IMR-90 (cell line): ENCODE results near the gene RELN. TPM values are rescaled to one million over a fixed set of nuclear protein-coding genes. Genes with fewer than 3 reads are reported as not detected.
A peak's percentile ranks its signal among the peaks of the same experiment; 100 is the strongest.

Experiments used
- ATAC-seq: fragments of 200-7000 bp; cut with Tn5 transposase; 2 replicates; pipeline ENCODE4 v1.9.1; 2020; ENCODE audit warnings: low read depth, mild to moderate bottlenecking, moderate library complexity
- BruUV-seq: library from RNA; stranded (reverse); fragments of 400-500 nt; replicated peaks from 2 replicates; lab custom pipeline; 2021; lab: Mats Ljungman, UMichigan
- CTCF ChIA-PET: fragments of 300-600 bp; formaldehyde crosslinking; extraction: SDS; loops from one replicate; lab custom pipeline; 2021; ENCODE audit warnings: antibody characterized with exemption; lab: Yijun Ruan, JAX
- POLR2A ChIA-PET: fragments of 300-600 bp; sonication (Branson Sonifier 250); formaldehyde crosslinking; loops from one replicate; lab custom pipeline; 2022; ENCODE audit warnings: antibody characterized with exemption; ENCODE audit not compliant: unreplicated experiment; lab: Charles Lee
- DNase-seq: peaks from one replicate; pipeline ENCODE4 v3.0.0; 2013
- H2AFZ ChIP-seq: replicated peaks from 2 replicates; pipeline ENCODE3; 2013; ENCODE audit warnings: low read length, mild to moderate bottlenecking; ENCODE audit not compliant: poor library complexity
- H2AK5ac ChIP-seq: 2 replicates; pipeline ENCODE4 v1.6.1; 2013; ENCODE audit warnings: low read depth, low read length, inconsistent platforms
- H2AK9ac ChIP-seq: replicated peaks from 2 replicates; pipeline ENCODE3; 2013; ENCODE audit warnings: mild to moderate bottlenecking, low read depth, low read length, moderate library complexity; ENCODE audit not compliant: poor library complexity
- H2BK120ac ChIP-seq: 2 replicates; pipeline ENCODE4 v1.6.1; 2013; ENCODE audit warnings: low read depth, low read length, inconsistent platforms
- H2BK15ac ChIP-seq: 3 replicates; pipeline ENCODE4 v1.6.1; 2013; ENCODE audit warnings: low read depth, low read length, inconsistent platforms
- H2BK20ac ChIP-seq: 2 replicates; pipeline ENCODE4 v1.6.1; 2013; ENCODE audit warnings: low read depth, mild to moderate bottlenecking, inconsistent platforms, low read length, moderate library complexity
- H2BK5ac ChIP-seq: 2 replicates; pipeline ENCODE4 v1.6.1; 2013; ENCODE audit warnings: mild to moderate bottlenecking, low read depth, low read length, inconsistent platforms; ENCODE audit not compliant: poor library complexity, severe bottlenecking
- H3K14ac ChIP-seq: replicated peaks from 2 replicates; pipeline ENCODE4 v1.6.1; 2013; ENCODE audit warnings: low read depth, low read length, inconsistent platforms
- H3K18ac ChIP-seq: 2 replicates; pipeline ENCODE4 v1.6.1; 2013; ENCODE audit warnings: low read depth, low read length, control low read depth
- H3K23ac ChIP-seq: 2 replicates; pipeline ENCODE4 v1.6.1; 2013; ENCODE audit warnings: low read depth, low read length, inconsistent platforms
- H3K27ac ChIP-seq: 2 replicates; pipeline ENCODE4 v1.5.1; 2013; ENCODE audit warnings: mild to moderate bottlenecking, control low read depth, low read length; ENCODE audit not compliant: insufficient read depth
- H3K27me3 ChIP-seq: 2 replicates; pipeline ENCODE4 v1.6.1; 2013; ENCODE audit warnings: low read length; ENCODE audit not compliant: control insufficient read depth, insufficient read depth
- H3K36me3 ChIP-seq: 2 replicates; pipeline ENCODE4 v1.6.1; 2013; ENCODE audit warnings: low read length, mixed read lengths; ENCODE audit not compliant: control insufficient read depth, insufficient read depth
- H3K4ac ChIP-seq: 2 replicates; pipeline ENCODE4 v1.6.1; 2013; ENCODE audit warnings: low read depth, low read length, inconsistent platforms
- H3K4me1 ChIP-seq: 2 replicates; pipeline ENCODE4 v1.6.1; 2013; ENCODE audit warnings: low read length, mixed read lengths; ENCODE audit not compliant: control insufficient read depth, insufficient read depth
- H3K4me2 ChIP-seq: 2 replicates; pipeline ENCODE4 v1.6.1; 2013; ENCODE audit warnings: low read depth, mild to moderate bottlenecking, control low read depth, low read length, moderate library complexity
- H3K4me3 ChIP-seq: 2 replicates; pipeline ENCODE4 v1.5.1; 2013; ENCODE audit warnings: low read depth, mild to moderate bottlenecking, control low read depth, low read length, moderate library complexity; ENCODE audit not compliant: insufficient read depth
- H3K56ac ChIP-seq: 2 replicates; pipeline ENCODE4 v1.6.1; 2013; ENCODE audit warnings: low read length, inconsistent platforms; ENCODE audit not compliant: insufficient read depth; ENCODE audit errors: extremely low read depth
- H3K79me1 ChIP-seq, 2 experiments: 2 replicates each; pipeline ENCODE4 v1.6.1; 2013; ENCODE audit warnings: low read length in 2 of 2, inconsistent platforms in 1 of 2, low read depth in 1 of 2
- H3K9ac ChIP-seq: 2 replicates; pipeline ENCODE4 v1.6.1; 2013; ENCODE audit warnings: low read depth, low read length, control low read depth
- H3K9me1 ChIP-seq: 2 replicates; pipeline ENCODE4 v1.6.1; 2013; ENCODE audit warnings: low read length, inconsistent platforms; ENCODE audit not compliant: insufficient read depth
- H3K9me3 ChIP-seq: 2 replicates; pipeline ENCODE4 v1.6.1; 2013; ENCODE audit warnings: low read length; ENCODE audit not compliant: control insufficient read depth, insufficient read depth
- H4K20me1 ChIP-seq: 2 replicates; pipeline ENCODE4 v1.6.1; 2013; ENCODE audit warnings: low read length, inconsistent platforms; ENCODE audit not compliant: insufficient read depth
- H4K5ac ChIP-seq: 2 replicates; pipeline ENCODE4 v1.6.1; 2013; ENCODE audit warnings: mild to moderate bottlenecking, low read depth, low read length, control low read depth
- H4K8ac ChIP-seq, 2 experiments: 2 replicates each; pipeline ENCODE4 v1.6.1; 2013; ENCODE audit warnings: low read depth in 2 of 2, low read length in 2 of 2, control low read depth in 1 of 2, inconsistent platforms in 1 of 2
- H4K91ac ChIP-seq: 2 replicates; pipeline ENCODE4 v1.6.1; 2013; ENCODE audit warnings: low read depth, low read length, inconsistent platforms; ENCODE audit not compliant: insufficient read depth
- RAD21 ChIP-seq: IDR thresholded peaks from 2 replicates; pipeline ENCODE4 v1.6.1; 2012; ENCODE audit warnings: low read length, improper control_type of control experiment
- WGBS, 2 experiments: methylation state at CpG; one replicate each; pipeline versions ENCODE4 v1.1.5 to v1.1.7; 2013; ENCODE audit warnings: missing lambda C conversion rate in 2 of 2; ENCODE audit not compliant: insufficient read length in 1 of 2; ENCODE audit errors: extremely low coverage in 2 of 2; 5-methylcytosine and 5-hydroxymethylcytosine counted together
- dilution Hi-C: fragments of 300-500 bp; cut with HindIII; formaldehyde crosslinking; loops from one replicate; pipeline ENCODE4 v1.14.3; 2018; ENCODE audit warnings: low sequenced_read_pairs; ENCODE audit not compliant: unreplicated experiment
- in situ Hi-C: fragments of 300-500 bp; cut with MboI; formaldehyde crosslinking; loops from 3 replicates; pipeline ENCODE4 v1.14.3; 2019; ENCODE audit warnings: low sequenced_read_pairs, inconsistent platforms, mixed read lengths
- intact Hi-C: fragments of 100-400 bp; cut with micrococcal nuclease; formaldehyde crosslinking; loops from 2 replicates; pipeline ENCODE4 v1.10.0; 2022
- polyA plus RNA-seq, 3 experiments: library from polyadenylated mRNA; depleted of rRNA; stranded (reverse); fragments of >200 nt; gene quantifications; 2 replicates each; pipeline ENCODE4 v1.2.3, GENCODE V29; 2012; ENCODE audit warnings: low replicate concordance in 1 of 3
- total RNA-seq: library from RNA; depleted of rRNA; stranded (reverse); fragments of >200 nt; gene quantifications from 2 replicates; pipeline ENCODE4 v1.2.3, GENCODE V29; 2012

RELN gene
- total and polyA plus RNA-seq, 2 of the 4 experiments (the other 2 are of a cell fraction): 14.7 to 23.7 TPM

DNA sequence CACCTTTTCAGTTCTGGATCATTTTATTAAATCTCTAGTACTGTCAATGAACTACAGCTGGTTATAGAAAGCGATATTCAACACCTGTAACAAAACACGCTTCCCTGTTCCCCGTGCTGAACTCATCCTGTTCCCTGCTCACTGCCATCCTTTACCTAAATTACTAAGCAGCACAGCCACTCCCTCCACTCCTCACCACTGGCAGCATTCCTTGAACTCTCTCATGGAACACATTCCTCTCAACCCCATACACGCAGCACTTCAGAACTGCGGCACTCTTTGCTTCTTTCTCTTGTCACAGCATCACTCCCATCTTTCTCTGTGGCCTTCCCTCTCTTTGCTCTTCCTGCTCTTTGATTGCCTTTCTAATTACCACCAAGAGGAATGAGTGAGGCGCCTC, 27.4 kb downstream of the RELN start:
- H3K4ac ChIP-seq: no peak overlapping the region
- H3K4me1 ChIP-seq: no peaks in the 10 kb centered on the region
- H4K20me1 ChIP-seq: no peaks in the 10 kb centered on the region
- H2BK20ac ChIP-seq: no peak overlapping the region
- H2AK5ac ChIP-seq: no peak overlapping the region
- no TSS peak for BruUV-seq
- dilution Hi-C loops: no loop called here
- H3K27me3 ChIP-seq: no peaks in the 10 kb centered on the region
- no peak overlapping the region for H3K27ac ChIP-seq
- 46% methylated on average over 4 of the region's 6 CpGs; no CpG with 5 or more reads in 1 of the 2 experiments for WGBS, 2 experiments
- H3K9me3 ChIP-seq: no peaks in the 10 kb centered on the region
- H3K9ac ChIP-seq: no peak overlapping the region
- no peak overlapping the region for H2BK15ac ChIP-seq
- no peak overlapping the region for H4K5ac ChIP-seq
- no peak overlapping the region for H3K4me3 ChIP-seq
- no peaks in the 10 kb centered on the region for H3K79me1 ChIP-seq
- no peak overlapping the region for H3K56ac ChIP-seq
- no peak overlapping the region for H2BK5ac ChIP-seq
- DNase-seq (no peak), ATAC-seq (no peak)
- no peak overlapping the region for H4K8ac ChIP-seq
- POLR2A ChIA-PET: interaction anchor here (0.6 kb wide), 1 partner anchor 56 kb away, joined by 3 read pairs; no protein-coding TSS in a partner anchor
- H3K23ac ChIP-seq: no peak overlapping the region
- no peak overlapping the region for H3K4me2 ChIP-seq
- H3K14ac ChIP-seq: no peak overlapping the region; the same call in 1 of the 2 replicates
- H3K9me1 ChIP-seq: no peaks in the 10 kb centered on the region
- H2AFZ ChIP-seq: peak overlapping the region; percentile 18
- intact Hi-C loops: no loop called here
- H4K91ac ChIP-seq: no peak overlapping the region
- no peak for TF ChIP-seq RAD21
- no peak overlapping the region for H3K18ac ChIP-seq
- no peaks in the 10 kb centered on the region for H3K36me3 ChIP-seq
- no peak overlapping the region for H2AK9ac ChIP-seq
- H2BK120ac ChIP-seq: no peak overlapping the region
- in situ Hi-C loops: no loop called here
- CTCF ChIA-PET: interaction anchor here (0.6 to 1.0 kb wide), 2 partner anchors 14 to 29 kb away, joined by 3 read pairs; no protein-coding TSS in a partner anchor
